ENCODE measurements around the gene WFIKKN2.

The WFIKKN2 gene

GRCh38 chr17:50865868-50866260 lies 30.5 kb downstream of the WFIKKN2 start:
- ChIA-PET POLR2A (interaction anchor here (0.6 to 4.0 kb wide), 55 partner anchors 8 to 469 kb away, joined by 3 to 106 read pairs (median 7); partner anchors contain the start of genes CACNA1G, LRRC59, NME1 and NME2), CTCF (interaction anchor here (0.8 to 8.4 kb wide), 4 partner anchors 13 to 89 kb away, joined by 3 to 78 read pairs (median 24); no protein-coding TSS in a partner anchor)
- Histone ChIP-seq H3K36me3 (ENCODE audit: control insufficient read depth in 2 of 2, insufficient read depth in 1 of 2, low read length in 2 of 2) (peaks cover 20 to 23% of the 10 kb centered on the region in 2 experiments), H3K27ac (ENCODE audit: extremely low read depth, low read depth, low read length) (peak overlapping the region; percentile 99), H3K4me1 (ENCODE audit: control insufficient read depth, insufficient read depth, low read length) (peaks cover 33% of the 10 kb centered on the region), H3K9me3 (ENCODE audit: control insufficient read depth, insufficient read depth, low read depth, low read length) (no peaks in the 10 kb centered on the region), H3K4me3 (ENCODE audit: low read depth, low read length) (peak overlapping the region; percentile 86)
- no peak for TF ChIP-seq ZNF510 (tag by site-specific recombination; IDR thresholded peaks at IDR 0.05; ENCODE audit: insufficient replicate concordance)
- 0 out of 2 replicates have a peak, but pooled peaks have one; percentile 41 for TF ChIP-seq OVOL3 (tag by site-specific recombination; IDR thresholded peaks at IDR 0.05)
- no peak for TF ChIP-seq ZNF366 (tag by site-specific recombination; conservative IDR thresholded peaks at IDR 0.05)
- no peak for TF ChIP-seq ZFP37 (tag by site-specific recombination; IDR thresholded peaks at IDR 0.05)
- TF ChIP-seq ZBTB17 (tag by site-specific recombination; IDR thresholded peaks at IDR 0.05), result no peak
- no peak for TF ChIP-seq ZNF561 (tag by site-specific recombination; IDR thresholded peaks at IDR 0.05; ENCODE audit: borderline replicate concordance)
- no peak for TF ChIP-seq ZNF350 (tag by site-specific recombination; IDR thresholded peaks at IDR 0.05)
- TF ChIP-seq ZFP69B (tag by site-specific recombination; IDR thresholded peaks at IDR 0.05), result no peak
- no peak for TF ChIP-seq ZNF707 (tag by site-specific recombination; IDR thresholded peaks at IDR 0.05)
- 0 out of 2 replicates have a peak, but pooled peaks have one; percentile 26 for TF ChIP-seq ZSCAN4 (tag by site-specific recombination; IDR thresholded peaks at IDR 0.05)
- TF ChIP-seq ZNF324 (tag by site-specific recombination; IDR thresholded peaks at IDR 0.05), result no peak
- no peak for TF ChIP-seq ZNF610 (tag by site-specific recombination; IDR thresholded peaks at IDR 0.05; ENCODE audit: borderline replicate concordance)
- TF ChIP-seq ZNF175 (tag by site-specific recombination; IDR thresholded peaks at IDR 0.05), result no peak
- no peak for TF ChIP-seq ZNF274 (IDR thresholded peaks at IDR 0.05; ENCODE audit: low read length)
- TF ChIP-seq ZNF274 (tag by site-specific recombination; IDR thresholded peaks at IDR 0.05; ENCODE audit: borderline replicate concordance), result no peak
- TF ChIP-seq INSM2 (tag by site-specific recombination; IDR thresholded peaks at IDR 0.05), result no peak
- TF ChIP-seq CTCF (tag by site-specific recombination; IDR thresholded peaks at IDR 0.05), result no peak
- no peak for TF ChIP-seq ZNF26 (tag by site-specific recombination; IDR thresholded peaks at IDR 0.05)
- no peak for TF ChIP-seq WT1 (tag by site-specific recombination; IDR thresholded peaks at IDR 0.05)
- TF ChIP-seq KLF7 (tag by site-specific recombination; IDR thresholded peaks at IDR 0.05; ENCODE audit: borderline replicate concordance), result peak; percentile 66; the same call in 1 of the 2 replicates
- TF ChIP-seq ZNF791 (tag by site-specific recombination; IDR thresholded peaks at IDR 0.05), result peak; percentile 35; the same call in 1 of the 2 replicates
- TF ChIP-seq ZNF785 (tag by site-specific recombination; IDR thresholded peaks at IDR 0.05), result no peak
- no peak for TF ChIP-seq ZNF280C (tag by site-specific recombination; IDR thresholded peaks at IDR 0.05)
- TF ChIP-seq ZBTB21 (tag by site-specific recombination; IDR thresholded peaks at IDR 0.05), result no peak
- TF ChIP-seq REST (tag by site-specific recombination; IDR thresholded peaks at IDR 0.05), result no peak
- no peak for TF ChIP-seq ZNF174 (tag by site-specific recombination; IDR thresholded peaks at IDR 0.05)
- TF ChIP-seq ZNF121 (tag by site-specific recombination; IDR thresholded peaks at IDR 0.05), result 0 out of 2 replicates have a peak, but pooled peaks have one; percentile 35

Data from HEK293 (cell line).